COR-L47 (cell line): ENCODE measurements around the gene GOLGA6L4.
"Not testable (repeated sequence)": the region's sequence is repeated elsewhere in the genome, so short reads cannot be mapped to it uniquely, and the experiment has no call there.

Experiments
- DNase-seq: peaks from one replicate; lab custom pipeline; 2025; lab: John Stamatoyannopoulos, UW

GOLGA6L4 gene, protein sequence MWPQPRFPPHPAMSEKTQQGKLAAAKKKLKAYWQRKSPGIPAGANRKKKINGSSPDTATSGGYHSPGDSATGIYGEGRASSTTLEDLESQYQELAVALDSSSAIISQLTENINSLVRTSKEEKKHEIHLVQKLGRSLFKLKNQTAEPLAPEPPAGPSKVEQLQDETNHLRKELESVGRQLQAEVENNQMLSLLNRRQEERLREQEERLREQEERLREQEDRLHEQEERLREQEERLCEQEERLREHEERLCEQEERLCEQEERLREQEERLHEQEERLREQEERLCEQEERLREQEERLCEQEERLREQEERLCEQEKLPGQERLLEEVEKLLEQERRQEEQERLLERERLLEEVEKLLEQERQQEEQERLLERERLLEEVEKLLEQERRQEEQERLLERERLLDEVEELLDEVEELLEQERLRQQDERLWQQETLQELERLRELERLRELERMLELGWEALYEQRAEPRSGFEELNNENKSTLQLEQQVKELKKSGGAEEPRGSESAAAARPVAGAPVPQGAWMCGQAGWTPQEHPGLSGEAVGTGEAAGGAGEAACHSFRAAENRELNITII

DNA sequence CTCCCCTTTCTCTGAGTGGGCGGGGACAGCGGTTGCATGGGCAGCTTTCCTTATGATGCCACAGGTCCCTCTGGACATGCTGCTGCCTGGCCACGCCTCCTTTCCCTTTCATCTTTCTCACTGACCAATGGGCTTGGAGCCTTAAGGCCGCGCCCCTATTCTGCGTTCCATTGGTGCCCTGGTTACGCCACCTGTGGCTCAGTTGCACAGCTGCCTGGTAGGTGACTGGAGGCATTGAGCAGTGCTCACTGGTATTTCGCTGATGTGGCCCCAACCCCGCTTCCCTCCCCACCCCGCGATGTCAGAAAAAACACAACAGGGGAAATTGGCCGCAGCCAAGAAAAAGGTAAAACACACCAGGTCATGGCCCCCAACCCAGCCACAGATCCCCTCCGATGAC, at the start of gene GOLGA6L4:
Gene GOLGA6L4, plus strand, starts transcription at position 201 of the 400 bp plus-strand sequence. Its CDS starts 62 bp downstream, at position 263.
- DNase-seq, result not testable (repeated sequence)

DNA sequence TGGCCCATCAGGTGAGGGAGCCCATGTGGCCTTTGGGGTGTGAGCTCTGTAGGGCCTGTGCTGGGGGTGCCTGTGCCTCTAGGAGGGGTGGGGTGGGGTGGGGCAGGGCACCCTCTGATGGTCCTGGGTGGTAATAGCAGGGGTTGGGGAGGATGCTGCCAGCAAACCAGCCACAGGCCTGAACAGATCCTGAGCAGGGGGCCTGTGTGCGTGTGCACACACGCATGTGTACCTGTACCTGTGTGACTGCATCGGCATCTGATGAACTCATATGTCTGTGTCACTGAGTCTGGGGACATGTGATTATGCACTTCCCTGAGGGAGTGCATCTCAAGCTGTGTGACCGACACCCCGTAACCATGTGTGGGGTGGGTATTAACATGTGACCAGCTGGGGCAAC, 42.6 kb upstream of the GOLGA6L4 start:
- not testable (repeated sequence) for DNase-seq

DNA sequence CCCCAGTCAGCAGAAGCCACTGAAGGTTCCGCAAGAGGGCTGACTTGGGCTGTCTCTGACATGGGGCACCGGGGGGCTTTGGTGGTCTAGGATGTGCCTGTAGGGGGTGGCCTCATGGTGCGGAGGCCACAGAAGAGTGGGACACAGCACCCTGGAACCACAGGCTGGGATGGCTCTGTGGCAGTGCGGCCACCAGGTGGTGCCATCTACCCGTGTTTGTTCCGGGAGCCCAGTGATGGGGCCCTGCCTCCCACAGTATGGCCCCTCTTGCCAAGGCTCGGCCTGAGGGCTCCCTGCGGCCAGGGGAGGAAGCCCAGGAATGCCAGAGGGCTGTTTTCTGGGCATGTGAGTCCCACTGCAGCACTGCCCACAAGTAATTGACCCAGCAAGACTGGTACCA, 40.0 kb upstream of the GOLGA6L4 start:
- DNase-seq, result not testable (repeated sequence)

DNA sequence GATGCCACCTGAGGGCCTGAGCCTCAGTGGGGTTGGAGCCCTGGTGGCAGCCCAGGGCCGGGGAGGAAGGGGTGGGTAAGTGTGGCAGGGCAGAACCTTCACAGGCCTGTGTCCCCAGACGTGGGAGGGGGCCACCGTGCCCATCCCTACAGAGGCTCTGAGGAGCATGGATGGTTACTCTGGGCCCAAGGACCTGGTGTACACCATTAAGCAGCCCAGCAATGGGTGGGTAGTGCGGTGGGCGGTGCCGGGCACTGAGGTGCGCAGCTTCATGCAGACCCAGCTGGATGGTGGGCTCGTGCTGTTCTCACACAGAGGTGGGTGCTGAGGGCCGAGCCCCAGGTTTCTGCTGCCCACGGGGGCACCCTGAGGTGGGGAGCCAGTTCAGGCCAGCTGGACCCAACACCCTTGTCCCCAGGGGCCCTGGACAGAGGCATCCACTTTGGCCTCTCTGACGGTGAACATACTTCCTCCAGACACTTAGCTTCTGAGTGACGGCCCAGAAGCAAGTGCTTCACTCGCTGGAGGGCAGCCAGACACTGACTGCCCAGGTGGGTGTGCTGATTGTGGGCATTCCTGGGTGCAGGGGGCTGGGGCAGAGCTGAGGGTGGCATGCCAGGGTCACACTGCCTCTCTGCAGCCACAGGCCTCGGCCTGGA, 38.9 kb upstream of the GOLGA6L4 start:
- not testable (repeated sequence) for DNase-seq

DNA sequence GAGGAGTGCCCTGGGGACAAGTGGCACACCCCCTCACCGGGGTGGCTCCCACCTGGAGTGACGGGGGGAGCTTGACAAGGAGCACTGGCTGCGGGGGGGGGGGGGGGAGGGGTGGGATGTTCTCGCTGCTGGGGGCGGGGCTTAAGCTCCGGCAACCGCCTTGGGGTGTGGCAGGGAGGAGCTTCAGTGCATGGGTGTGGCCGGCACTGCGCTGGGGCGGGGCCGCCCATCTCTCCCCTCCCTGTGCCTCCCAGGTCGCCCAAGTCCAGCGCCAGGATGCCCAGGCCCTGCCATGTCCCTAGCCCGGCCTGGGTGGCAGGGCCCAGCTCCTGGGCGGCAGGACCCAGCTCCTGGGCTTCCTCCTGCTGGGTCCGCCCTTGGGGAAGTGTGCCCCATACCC, 35.7 kb upstream of the GOLGA6L4 start:
- not testable (repeated sequence) for DNase-seq

DNA sequence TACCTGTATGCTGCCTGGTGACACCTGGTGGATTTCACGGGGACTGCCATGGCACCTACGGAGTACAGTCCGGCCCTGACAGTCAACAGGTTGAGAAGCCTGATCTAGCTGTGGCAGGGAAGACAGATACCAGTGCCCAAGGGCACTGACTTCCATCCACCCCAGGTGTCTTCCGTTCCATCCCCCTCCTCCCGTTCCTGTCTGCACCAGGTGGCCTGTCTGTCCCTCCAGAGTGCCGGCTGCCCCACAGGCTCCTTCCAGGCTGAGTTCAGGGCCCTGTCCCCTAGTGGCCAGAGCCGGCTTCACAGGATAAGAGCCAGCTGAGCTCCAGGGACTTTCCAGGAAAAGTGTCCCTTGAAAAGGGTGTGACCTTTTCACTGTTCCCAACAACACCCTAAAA, 10.9 kb downstream of the GOLGA6L4 start:
- DNase-seq, result not testable (repeated sequence)
